ENCODE results near the gene NOL11. TPM values are rescaled to one million over a fixed set of nuclear protein-coding genes. Genes with fewer than 3 reads are reported as not detected.

NOL11 gene
- total and polyA plus RNA-seq, 2 of the 8 experiments (the other 6 are each of a cell fraction or from before 2014, with no cell fraction given), result 58.0 to 97.2 TPM

DNA sequence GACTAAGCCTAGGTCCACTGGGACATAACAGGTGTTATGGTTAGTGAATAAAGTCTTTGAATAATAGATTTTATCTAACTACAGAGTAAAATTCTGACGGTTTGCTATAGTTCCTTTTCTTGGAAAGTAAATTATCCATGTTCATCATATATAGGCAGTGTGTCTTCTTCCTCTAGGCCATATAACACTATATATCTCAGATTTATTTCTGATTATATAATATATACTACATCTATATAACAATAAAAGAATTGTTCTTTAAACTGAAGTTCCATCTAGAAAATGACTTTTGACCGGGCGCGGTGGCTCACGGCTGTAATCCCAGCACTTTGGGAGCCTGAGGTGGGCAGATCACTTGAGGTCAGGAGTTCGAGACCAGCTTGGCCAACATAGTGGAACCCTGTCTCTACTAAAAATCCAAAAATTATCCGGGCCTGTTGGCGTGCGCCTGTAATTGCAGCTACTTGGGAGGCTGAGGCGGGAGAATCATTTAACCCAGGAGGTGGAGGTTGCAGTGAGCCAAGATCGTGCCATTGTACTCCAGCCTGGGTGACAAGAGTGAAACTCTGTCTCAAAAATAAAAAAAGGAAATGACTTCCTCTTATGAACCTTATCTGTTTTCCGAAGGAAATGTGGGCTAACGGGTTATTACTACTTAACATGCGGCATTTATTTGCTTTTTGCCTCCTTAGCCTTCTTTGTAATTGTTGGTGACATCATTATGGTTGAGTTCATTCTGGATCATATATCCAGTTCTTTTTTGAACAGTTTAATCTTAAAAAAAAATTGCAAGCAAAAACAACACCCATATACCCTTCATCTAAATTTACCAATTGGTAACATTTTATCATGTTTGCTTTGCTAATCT lies 29.2 kb downstream of the NOL11 start:
- Histone ChIP-seq H2BK5ac (ENCODE audit: low read depth, low read length) (no peak overlapping the region), H2BK120ac (replicated peaks; ENCODE audit: low read depth, low read length) (no peak overlapping the region), H3K27me3 (replicated peaks in 1 of 4; ENCODE audit: control insufficient read depth in 3 of 4, extremely low read depth in 1 of 4, insufficient read depth in 3 of 4, low read length in 3 of 4) (no peaks in the 10 kb centered on the region), H3K4me3 (ENCODE audit: extremely low read depth in 1 of 4, insufficient read depth in 2 of 4, low read depth in 3 of 4, low read length in 4 of 4) (no peak overlapping the region), H2BK12ac (ENCODE audit: low read depth, low read length) (no peak overlapping the region), H3K18ac (ENCODE audit: extremely low read depth, low read length) (no peak overlapping the region), H3K4me2 (ENCODE audit: insufficient read depth in 1 of 2, low read depth in 2 of 2, low read length in 2 of 2) (no peak overlapping the region), H3K79me1 (ENCODE audit: low read depth, low read length) (no peaks in the 10 kb centered on the region; the same call in 1 of the 2 replicates), H2AK5ac (ENCODE audit: low read depth, low read length) (no peak overlapping the region), H2BK15ac (ENCODE audit: low read length) (no peak overlapping the region), H2BK20ac (ENCODE audit: low read length) (no peak overlapping the region), H4K5ac (ENCODE audit: insufficient read length, low read depth, low read length) (no peak overlapping the region), H2AFZ (ENCODE audit: low read length) (no peak overlapping the region), H4K91ac (replicated peaks; ENCODE audit: insufficient read length, low read length) (no peak overlapping the region), H3K79me2 (ENCODE audit: control insufficient read depth in 1 of 2, insufficient read depth in 2 of 2, low read length in 2 of 2) (no peaks in the 10 kb centered on the region; a peak in 1 of 4 replicates), H3K4ac (replicated peaks; ENCODE audit: insufficient read length, low read depth, low read length) (no peak overlapping the region), H3K36me3 (ENCODE audit: control insufficient read depth in 2 of 4, insufficient read depth in 4 of 4, low read length in 3 of 4) (peaks cover 15 to 81% (median 35%) of the 10 kb centered on the region in 4 experiments), H3K4me1 (replicated peaks in 1 of 4; ENCODE audit: control insufficient read depth in 3 of 4, insufficient read depth in 4 of 4, low read length in 3 of 4) (peaks cover 0 to 15% (median 13%) of the 10 kb centered on the region in 4 experiments; a peak in 6 of 7 replicates), H3K9me3 (ENCODE audit: insufficient read depth in 2 of 2, low read depth in 1 of 2, low read length in 1 of 2) (no peaks in the 10 kb centered on the region), H4K8ac (ENCODE audit: extremely low read depth, insufficient read depth, low read length) (no peak overlapping the region), H4K20me1 (replicated peaks in 1 of 2; ENCODE audit: control insufficient read depth in 1 of 2, insufficient read depth in 2 of 2, low read length in 2 of 2) (no peaks in the 10 kb centered on the region), H3K23me2 (ENCODE audit: low read depth, low read length) (no peaks in the 10 kb centered on the region), H3K27ac (ENCODE audit: low read depth, low read length) (no peak overlapping the region), H3K23ac (ENCODE audit: insufficient read length) (no peak overlapping the region), H3K14ac (ENCODE audit: insufficient read length) (no peak overlapping the region), H3K56ac (replicated peaks; ENCODE audit: insufficient read length, low read depth, low read length) (no peak overlapping the region), H3K9ac (replicated peaks in 1 of 4; ENCODE audit: extremely low read depth in 1 of 4, low read depth in 3 of 4, low read length in 3 of 4) (no peak overlapping the region)
- DNase-seq (ENCODE audit: low read depth in 1 of 2, low spot score in 2 of 2) (no peak), FAIRE-seq (no peak)
- 85% methylated on average over 14 of the region's 14 CpGs; no CpG with 5 or more reads in 1 of the 2 experiments for WGBS, 2 experiments (ENCODE audit: extremely low coverage in 1 of 2, insufficient coverage in 1 of 2, insufficient read length in 1 of 2, insufficient replicate concordance in 2 of 2, low coverage in 1 of 2, low lambda C conversion rate in 2 of 2, missing lambda C conversion rate in 1 of 2)
- CTCF ChIA-PET (ENCODE audit: partially characterized antibody), result interaction anchor here (3.3 kb wide), 1 partner anchor 54 kb away, joined by 13 read pairs; no protein-coding TSS in a partner anchor
- no peak for TF ChIP-seq TEAD4 (IDR thresholded peaks at IDR 0.05; ENCODE audit: low read depth, low read length)
- POLR2A ChIA-PET (ENCODE audit: partially characterized antibody), result interaction anchor here (1.1 to 1.7 kb wide), 3 partner anchors 10 to 30 kb away, joined by 3 to 6 read pairs (median 4); partner anchors contain the start of gene NOL11
